Naive thymus-derived CD8-positive, alpha-beta T cell (primary cell): ENCODE results near the gene ADRA1B. TPM values are rescaled to one million over a fixed set of nuclear protein-coding genes. Genes with fewer than 3 reads are reported as not detected.

Experiments
- ATAC-seq, 2 donors: fragments of 150-1000 bp; cut with Tn5 transposase in 1 of 2; sonication (Bioruptor Pico), chemical (Tn5 transposase) in 1 of 2; 1 replicate in 1 of 2; 2 replicates in 1 of 2; pipeline ENCODE4 v1.10.0; 2021; ENCODE audit warnings: mild to moderate bottlenecking in 2 of 2, moderate library complexity in 2 of 2
- POLR2A ChIA-PET: fragments of 350-600 bp; sonication (Branson Sonifier 250); formaldehyde crosslinking; loops from one replicate; lab custom pipeline; 2021; ENCODE audit warnings: antibody characterized with exemption; lab: Charles Lee
- DNase-seq, 10 donors: peaks; one replicate each; pipeline versions ENCODE4 v3.0.0 to v3.0.0-alpha.2; 2020 to 2022
- H3K27ac Mint-ChIP-seq, 10 donors: one replicate each; pipeline ENCODE4 v1.8.0; 2020 to 2022; ENCODE audit warnings: mild to moderate bottlenecking in 10 of 10, mixed read lengths in 10 of 10, moderate library complexity in 4 of 10, inconsistent platforms in 1 of 10
- H3K27me3 Mint-ChIP-seq, 5 donors: one replicate each; pipeline ENCODE4 v1.8.0; 2021 to 2022; ENCODE audit warnings: mixed read lengths in 5 of 5
- H3K36me3 Mint-ChIP-seq, 3 donors: one replicate each; pipeline ENCODE4 v1.8.0; 2020 to 2022; ENCODE audit warnings: mixed read lengths in 3 of 3, mild to moderate bottlenecking in 2 of 3, inconsistent platforms in 1 of 3
- H3K4me1 Mint-ChIP-seq, 4 donors: one replicate each; pipeline ENCODE4 v1.8.0; 2021 to 2022; ENCODE audit warnings: mixed read lengths in 4 of 4
- H3K4me3 Mint-ChIP-seq, 10 donors: one replicate each; pipeline ENCODE4 v1.8.0; 2020 to 2022; ENCODE audit warnings: mild to moderate bottlenecking in 10 of 10, mixed read lengths in 10 of 10, moderate library complexity in 6 of 10, inconsistent platforms in 1 of 10
- H3K9me3 Mint-ChIP-seq, 9 donors: one replicate each; pipeline ENCODE4 v1.8.0; 2020 to 2022; ENCODE audit warnings: mixed read lengths in 9 of 9, mild to moderate bottlenecking in 3 of 9, inconsistent platforms in 1 of 9, moderate library complexity in 1 of 9
- polyA plus RNA-seq, 3 donors: library from polyadenylated mRNA; unstranded; fragments of 300-500 nt; fragmentation: Illumina TruSeq; gene quantifications; one replicate each; pipeline ENCODE4 v1.2.3, GENCODE V29; 2021
- total RNA-seq, 8 experiments: library from RNA in 2 of 8; stranded (reverse) in 2 of 8; gene quantifications; one replicate each; pipeline ENCODE4 v1.2.3 and lab custom pipeline; 2021 to 2026

Gene ADRA1B
- total and polyA plus RNA-seq, 5 experiments from 2014 or later: not detected

GRCh38 chr5:160020266-160020770 lies 104.0 kb downstream of the ADRA1B start:
- H3K9me3 Mint-ChIP-seq: no peaks in the 10 kb centered on the region
- peaks cover 10 to 33% (median 19%) of the 10 kb centered on the region in 4 donors for H3K4me1 Mint-ChIP-seq
- DNase-seq (no peak), ATAC-seq (no peak)
- H3K4me3 Mint-ChIP-seq: no peak overlapping the region
- H3K36me3 Mint-ChIP-seq: peaks cover 0 to 58% (median 11%) of the 10 kb centered on the region in 3 donors
- H3K27me3 Mint-ChIP-seq: no peaks in the 10 kb centered on the region
- peak overlapping the region in 3 of 10 donors; percentile 17 to 56 (median 29) for H3K27ac Mint-ChIP-seq
- POLR2A ChIA-PET: no interaction called here

GRCh38 chr5:160020964-160021363 lies 104.7 kb downstream of the ADRA1B start:
- no peak for ATAC-seq
- Mint-ChIP-seq H3K9me3 (no peaks in the 10 kb centered on the region), H3K4me3 (no peak overlapping the region), H3K27ac (peak overlapping the region in 5 of 10 donors; percentile 13 to 72 (median 56)), H3K27me3 (no peaks in the 10 kb centered on the region), H3K4me1 (peaks cover 9 to 33% (median 23%) of the 10 kb centered on the region in 4 donors), H3K36me3 (peaks cover 0 to 58% (median 12%) of the 10 kb centered on the region in 3 donors)
- no peak for DNase-seq
- POLR2A ChIA-PET: no interaction called here

- no peak overlapping the region for H3K4me3 Mint-ChIP-seq
- ATAC-seq (peak; percentile 91 to 95), DNase-seq (peak; percentile 15 to 73 (median 56))
- H3K4me1 Mint-ChIP-seq: peaks cover 9 to 36% (median 26%) of the 10 kb centered on the region in 4 donors
- no peaks in the 10 kb centered on the region for H3K9me3 Mint-ChIP-seq
- H3K27ac Mint-ChIP-seq: peak overlapping the region in 7 of 10 donors; percentile 15 to 91 (median 45)
- POLR2A ChIA-PET: interaction anchor here (0.6 to 0.8 kb wide), 4 partner anchors 13 to 98 kb away, joined by 3 to 5 read pairs (median 4); partner anchors contain the start of genes PWWP2A and TTC1
- no peaks in the 10 kb centered on the region for H3K27me3 Mint-ChIP-seq
- peaks cover 0 to 60% (median 12%) of the 10 kb centered on the region in 3 donors for H3K36me3 Mint-ChIP-seq
These were observed 105.7 kb downstream of the ADRA1B start for GRCh38 chr5:160021831-160022446.

Other genes starting within 250 kb of the ADRA1B start
- gene TTC1, start 92.7 kb downstream of the ADRA1B start, total RNA-seq: 10 to 100 TPM; 45.6 TPM
- gene TTC1, start 92.7 kb downstream of the ADRA1B start, polyA plus RNA-seq: 100 to 1,000 TPM in 1 of 3 donors, 10 to 100 TPM in 2; 84.7 to 101 (median 91.7) TPM
- 10 to 100 TPM; 41.7 to 43.6 TPM for gene PWWP2A, start 203.0 kb downstream of the ADRA1B start, total RNA-seq
- 10 to 100 TPM; 21.0 to 30.5 (median 29.8) TPM for gene PWWP2A, start 203.0 kb downstream of the ADRA1B start, polyA plus RNA-seq